ENCODE measurements around the gene ACTG1. TPM values are rescaled to one million over a fixed set of nuclear protein-coding genes. Genes with fewer than 3 reads are reported as not detected.

The ACTG1 gene
- total and polyA plus RNA-seq, 2 of the 13 experiments (the other 11 are each of a cell fraction or from before 2014, with no cell fraction given), result 973 to 1,138 TPM

DNA sequence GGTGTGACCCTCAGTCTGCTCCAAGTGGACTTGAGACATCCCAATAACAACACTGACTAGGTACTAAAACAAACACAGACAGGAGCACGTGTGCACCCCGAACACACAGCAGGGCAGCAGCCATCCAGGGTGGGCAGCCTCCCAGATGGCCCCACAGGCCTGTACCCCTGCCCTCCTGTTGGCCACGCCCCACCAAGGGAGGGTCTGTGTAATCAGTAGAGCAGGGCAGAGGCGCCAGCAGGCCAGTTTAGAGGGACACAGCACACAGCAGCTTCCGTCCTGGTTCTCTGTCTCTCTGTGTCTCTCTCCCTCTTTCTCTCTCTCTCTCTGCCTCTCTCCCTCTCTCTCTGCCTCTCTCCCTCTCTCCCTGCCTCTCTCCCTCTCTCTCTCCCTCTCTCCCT lies 21.4 kb downstream of the ACTG1 start (continued):
- TF ChIP-seq, protein P1, sequence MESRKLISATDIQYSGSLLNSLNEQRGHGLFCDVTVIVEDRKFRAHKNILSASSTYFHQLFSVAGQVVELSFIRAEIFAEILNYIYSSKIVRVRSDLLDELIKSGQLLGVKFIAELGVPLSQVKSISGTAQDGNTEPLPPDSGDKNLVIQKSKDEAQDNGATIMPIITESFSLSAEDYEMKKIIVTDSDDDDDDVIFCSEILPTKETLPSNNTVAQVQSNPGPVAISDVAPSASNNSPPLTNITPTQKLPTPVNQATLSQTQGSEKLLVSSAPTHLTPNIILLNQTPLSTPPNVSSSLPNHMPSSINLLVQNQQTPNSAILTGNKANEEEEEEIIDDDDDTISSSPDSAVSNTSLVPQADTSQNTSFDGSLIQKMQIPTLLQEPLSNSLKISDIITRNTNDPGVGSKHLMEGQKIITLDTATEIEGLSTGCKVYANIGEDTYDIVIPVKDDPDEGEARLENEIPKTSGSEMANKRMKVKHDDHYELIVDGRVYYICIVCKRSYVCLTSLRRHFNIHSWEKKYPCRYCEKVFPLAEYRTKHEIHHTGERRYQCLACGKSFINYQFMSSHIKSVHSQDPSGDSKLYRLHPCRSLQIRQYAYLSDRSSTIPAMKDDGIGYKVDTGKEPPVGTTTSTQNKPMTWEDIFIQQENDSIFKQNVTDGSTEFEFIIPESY (CRISPR knock-in tag; IDR thresholded peaks at IDR 0.05), result no peak; the same call in 1 of the 2 replicates
- TF ChIP-seq, protein P2, sequence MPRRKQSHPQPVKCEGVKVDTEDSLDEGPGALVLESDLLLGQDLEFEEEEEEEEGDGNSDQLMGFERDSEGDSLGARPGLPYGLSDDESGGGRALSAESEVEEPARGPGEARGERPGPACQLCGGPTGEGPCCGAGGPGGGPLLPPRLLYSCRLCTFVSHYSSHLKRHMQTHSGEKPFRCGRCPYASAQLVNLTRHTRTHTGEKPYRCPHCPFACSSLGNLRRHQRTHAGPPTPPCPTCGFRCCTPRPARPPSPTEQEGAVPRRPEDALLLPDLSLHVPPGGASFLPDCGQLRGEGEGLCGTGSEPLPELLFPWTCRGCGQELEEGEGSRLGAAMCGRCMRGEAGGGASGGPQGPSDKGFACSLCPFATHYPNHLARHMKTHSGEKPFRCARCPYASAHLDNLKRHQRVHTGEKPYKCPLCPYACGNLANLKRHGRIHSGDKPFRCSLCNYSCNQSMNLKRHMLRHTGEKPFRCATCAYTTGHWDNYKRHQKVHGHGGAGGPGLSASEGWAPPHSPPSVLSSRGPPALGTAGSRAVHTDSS (CRISPR knock-in tag; conservative IDR thresholded peaks at IDR 0.05), result no peak
- TF ChIP-seq PHB2 (IDR thresholded peaks at IDR 0.05; ENCODE audit: partially characterized antibody) (no peak), ZNF567 (CRISPR knock-in tag; IDR thresholded peaks at IDR 0.05; ENCODE audit: borderline replicate concordance) (no peak), NBN (conservative IDR thresholded peaks at IDR 0.05) (no peak), ZBTB39 (CRISPR knock-in tag; IDR thresholded peaks at IDR 0.05) (no peak), ZBTB46 (CRISPR knock-in tag; IDR thresholded peaks at IDR 0.05; ENCODE audit: borderline replicate concordance) (no peak), ZNF549 (CRISPR knock-in tag; IDR thresholded peaks at IDR 0.05) (no peak), ZNF7 (CRISPR knock-in tag; IDR thresholded peaks at IDR 0.05) (no peak), ZNF704 (CRISPR knock-in tag; IDR thresholded peaks at IDR 0.05; ENCODE audit: borderline replicate concordance) (no peak), ZSCAN25 (CRISPR knock-in tag; IDR thresholded peaks at IDR 0.05) (peak; percentile 64; the same call in 1 of the 2 replicates), SIX1 (CRISPR knock-in tag; IDR thresholded peaks at IDR 0.05; ENCODE audit: borderline replicate concordance) (no peak), HNF4A (CRISPR knock-in tag; IDR thresholded peaks at IDR 0.05) (0 out of 2 replicates have a peak, but pooled peaks have one; percentile 18), TFDP1 (CRISPR knock-in tag; IDR thresholded peaks at IDR 0.05; ENCODE audit: borderline replicate concordance) (no peak), HMGA1 (CRISPR knock-in tag; conservative IDR thresholded peaks at IDR 0.05) (no peak), ZMAT5 (CRISPR knock-in tag; IDR thresholded peaks at IDR 0.05; ENCODE audit: borderline replicate concordance, low read depth) (no peak), TSC22D2 (CRISPR knock-in tag; IDR thresholded peaks at IDR 0.05; ENCODE audit: borderline replicate concordance) (no peak), RBAK (CRISPR knock-in tag; IDR thresholded peaks at IDR 0.05) (no peak), ZNF484 (CRISPR knock-in tag; IDR thresholded peaks at IDR 0.05; ENCODE audit: borderline replicate concordance, low read depth) (no peak), NFRKB (IDR thresholded peaks at IDR 0.05) (no peak)
